K562 (cell line): ENCODE measurements around the gene TTL. TPM values are rescaled to one million over a fixed set of nuclear protein-coding genes. Genes with fewer than 3 reads are reported as not detected.

ENCODE experiments used
- ATAC-seq: fragments of 200-7000 bp; cut with Tn5 transposase; 3 replicates; pipeline ENCODE4 v1.9.1; 2020; ENCODE audit warnings: moderate library complexity
- BruUV-seq: library from RNA; stranded (reverse); fragments of 400-500 nt; replicated peaks from 2 replicates; lab custom pipeline; 2021; lab: Mats Ljungman, UMichigan
- CTCF ChIA-PET: fragments of 300-600 bp; formaldehyde crosslinking; extraction: SDS; loops from one replicate; lab custom pipeline; 2021; ENCODE audit warnings: low intra/inter-chr PET ratio; lab: Yijun Ruan, JAX
- POLR2A ChIA-PET: fragments of 300-600, 350-650 bp; sonication (Branson Sonifier 250); formaldehyde crosslinking; extraction: SDS; loops from one replicate; lab custom pipeline; 2021; ENCODE audit warnings: antibody characterized with exemption, inconsistent platforms; lab: Yijun Ruan, JAX
- DNase-seq, 4 experiments: peaks; one replicate each; pipeline versions ENCODE4 v3.0.0 to v3.0.0-alpha.2; 2011 to 2018; ENCODE audit warnings: low spot score in 3 of 4, mixed read lengths in 3 of 4; ENCODE audit errors: extremely low read depth in 1 of 4
- FAIRE-seq: peaks from 2 replicates; lab custom pipeline; 2011; peaks lifted over from hg19 to GRCh38; lab: Jason Lieb, UNC
- H2AFZ ChIP-seq: 2 replicates; pipeline ENCODE4 v1.6.0; 2011; ENCODE audit warnings: low read depth, low read length, control low read depth, inconsistent platforms
- H3K27ac ChIP-seq: fragments of 200-600 bp; 3 replicates; pipeline ENCODE4 v1.8.0; 2011; ENCODE audit warnings: low read depth, mild to moderate bottlenecking, control low read depth, inconsistent platforms, low read length, moderate library complexity, mixed read lengths; ENCODE audit errors: extremely low read depth
- H3K27me3 ChIP-seq, 2 experiments: fragments of 300-600 bp in 1 of 2; 2 replicates in 1 of 2; 3 replicates in 1 of 2; pipeline versions ENCODE4 v1.6.0 to v1.8.0; 2011; ENCODE audit warnings: inconsistent platforms in 2 of 2, low read length in 2 of 2, mild to moderate bottlenecking in 1 of 2, mixed read lengths in 1 of 2, moderate library complexity in 1 of 2; ENCODE audit not compliant: control insufficient read depth in 2 of 2, insufficient read depth in 2 of 2
- H3K36me3 ChIP-seq: fragments of 300-600 bp; 3 replicates; pipeline ENCODE4 v1.8.0; 2011; ENCODE audit warnings: mild to moderate bottlenecking, low read length, inconsistent platforms; ENCODE audit not compliant: control insufficient read depth, insufficient read depth
- H3K4me1 ChIP-seq, 2 experiments: fragments of 200-600 bp in 1 of 2; replicated peaks in 1 of 2; 2 replicates in 1 of 2; 3 replicates in 1 of 2; pipeline versions ENCODE4 v1.5.1 to v1.8.0; 2011; ENCODE audit warnings: inconsistent platforms in 2 of 2, low read length in 2 of 2, mild to moderate bottlenecking in 1 of 2, mixed read lengths in 1 of 2, moderate library complexity in 1 of 2; ENCODE audit not compliant: control insufficient read depth in 2 of 2, insufficient read depth in 2 of 2
- H3K4me2 ChIP-seq: 2 replicates; pipeline ENCODE4 v1.6.1; 2011; ENCODE audit warnings: low read length, control low read depth, inconsistent platforms, mixed read lengths; ENCODE audit not compliant: insufficient read depth
- H3K4me3 ChIP-seq: fragments of 200-600 bp; sonication (generic), shearing (Covaris generic); 2 replicates; pipeline ENCODE4 v1.5.1; 2016; ENCODE audit warnings: control low read depth, inconsistent platforms
- H3K79me2 ChIP-seq: fragments of 200-600 bp; 3 replicates; pipeline ENCODE4 v1.8.0; 2011; ENCODE audit warnings: low read length, inconsistent platforms; ENCODE audit not compliant: control insufficient read depth, insufficient read depth
- H3K9ac ChIP-seq, 2 experiments: 2 replicates each; pipeline versions ENCODE4 v1.6.0 to v1.6.1; 2011; ENCODE audit warnings: low read depth in 2 of 2, low read length in 2 of 2, control low read depth in 1 of 2, inconsistent platforms in 1 of 2, mild to moderate bottlenecking in 1 of 2, mixed read lengths in 1 of 2; ENCODE audit not compliant: insufficient read depth in 1 of 2
- H3K9me1 ChIP-seq: one replicate; pipeline ENCODE4 v1.6.0; 2011; ENCODE audit warnings: inconsistent platforms, mild to moderate bottlenecking, low read length, moderate library complexity; ENCODE audit not compliant: control insufficient read depth, insufficient read depth
- H3K9me3 ChIP-seq: replicated peaks from 2 replicates; pipeline ENCODE4 v1.5.1; 2011; ENCODE audit warnings: low read depth, low read length, inconsistent platforms; ENCODE audit not compliant: control insufficient read depth, insufficient read depth
- H4K20me1 ChIP-seq: replicated peaks from 2 replicates; pipeline ENCODE4 v1.6.1; 2011; ENCODE audit warnings: low read length, inconsistent platforms, mixed read lengths; ENCODE audit not compliant: control insufficient read depth, insufficient read depth
- GABPB1 ChIP-seq: sonication (generic); formaldehyde crosslinking; IDR thresholded peaks from 2 replicates; pipeline ENCODE4 v1.8.0; 2022; ENCODE audit warnings: mild to moderate bottlenecking, missing genetic modification reagents
- PHF20 ChIP-seq: fragments of 450-650 bp; IDR thresholded peaks from 2 replicates; pipeline ENCODE4 v1.6.1; 2018; ENCODE audit not compliant: partially characterized antibody
- PHF21A ChIP-seq: fragments of 450-650 bp; IDR thresholded peaks from 2 replicates; pipeline ENCODE4 v1.6.1; 2017; ENCODE audit warnings: low read depth, borderline replicate concordance
- RBM39 ChIP-seq: fragments of 200-400 bp; formaldehyde crosslinking; optimal IDR thresholded peaks from 2 replicates; pipeline ENCODE3; 2018; ENCODE audit warnings: low read depth, low read length
- TCFL5 ChIP-seq: fragments of 250-450 bp; sonication (Bioruptor Pico); conservative IDR thresholded peaks from 2 replicates; pipeline ENCODE4 v1.6.1; 2021; ENCODE audit warnings: mild to moderate bottlenecking, moderate library complexity, matching md5 sums
- ZNF165 ChIP-seq: fragments of 250-450 bp; sonication (Bioruptor Pico); IDR thresholded peaks from 2 replicates; pipeline ENCODE4 v1.4.0; 2020; ENCODE audit warnings: borderline replicate concordance
- ZNF584 ChIP-seq: fragments of 200-800 bp; sonication (Bioruptor generic); IDR thresholded peaks from 2 replicates; pipeline ENCODE4 v1.6.1; 2016; ENCODE audit warnings: low read depth, mild to moderate bottlenecking, missing genetic modification characterization, missing compliant biosample characterization
- ZNF717 ChIP-seq: fragments of 250-450 bp; sonication (Bioruptor Pico); IDR thresholded peaks from 2 replicates; pipeline ENCODE4 v1.5.0; 2021
- WGBS: fragments of 100-300 bp; shearing (Covaris generic); methylation state at CpG from one replicate; pipeline ENCODE4 v1.1.6; 2016; ENCODE audit warnings: low coverage, mixed read lengths; ENCODE audit not compliant: insufficient coverage; ENCODE audit errors: missing lambda C conversion rate; 5-methylcytosine and 5-hydroxymethylcytosine counted together
- in situ Hi-C: fragments of 300-500 bp; cut with MboI; formaldehyde crosslinking; loops from 4 replicates; pipeline ENCODE4 v1.15.0; 2018; ENCODE audit warnings: inconsistent platforms, mixed read lengths
- intact Hi-C: fragments of 100-400 bp; cut with micrococcal nuclease; formaldehyde crosslinking; loops from 2 replicates; pipeline ENCODE4 v1.14.2; 2022
- polyA plus RNA-seq, 8 experiments: library from polyadenylated mRNA; depleted of rRNA in 4 of 8; stranded (reverse) in 5 of 8; unstranded in 3 of 8; fragments of >200 nt; fragmentation: Nextera tagmentation in 2 of 8; fragmentation: Illumina TruSeq in 1 of 8; extraction: Ambion mirVana in 2 of 8; extraction: Trizol in 1 of 8; gene quantifications; 2 replicates each; pipeline versions ENCODE4 v1.2.1 to v1.2.3, GENCODE V29; 2011 to 2014; ENCODE audit warnings: inconsistent platforms in 1 of 8, missing spikeins in 1 of 8
- total RNA-seq, 7 experiments: library from RNA; depleted of rRNA in 6 of 7; stranded (reverse); fragments of >200 nt in 6 of 7; fragmentation: Illumina TruSeq in 2 of 7; extraction: Trizol in 2 of 7; gene quantifications; 2 replicates each; pipeline versions ENCODE4 v1.2.1 to v1.2.3, GENCODE V29; 2011 to 2021; ENCODE audit warnings: low replicate concordance in 1 of 7
- TF ChIP-seq, protein P1 (sequence below): fragments of 450-650 bp; IDR thresholded peaks from 2 replicates; pipeline ENCODE4 v1.6.1; 2018; ENCODE audit not compliant: partially characterized antibody

Gene TTL
- total and polyA plus RNA-seq, 9 of the 15 experiments (the other 6 are each of a cell fraction or from before 2014, with no cell fraction given): 9.4 to 54.4 (median 34.9) TPM

GRCh38 chr2:112486895-112487294 lies 4.9 kb downstream of the TTL start:
- peaks cover 9 to 20% of the 10 kb centered on the region in 2 experiments; a peak in 4 of 5 replicates for H3K4me1 ChIP-seq
- peaks cover 49% of the 10 kb centered on the region for H3K36me3 ChIP-seq
- ATAC-seq (no peak), DNase-seq (peak in 1 of 4 experiments; percentile 3), FAIRE-seq (no peak)
- H3K27ac ChIP-seq: no peak overlapping the region
- no peaks in the 10 kb centered on the region for H3K9me1 ChIP-seq
- no peaks in the 10 kb centered on the region for H3K9me3 ChIP-seq
- no peaks in the 10 kb centered on the region for H4K20me1 ChIP-seq
- no peak overlapping the region for H3K4me2 ChIP-seq
- TF ChIP-seq ZNF717: no peak
- no peak for TF ChIP-seq ZNF584 (CRISPR knock-in tag)
- TF ChIP-seq ZNF165: no peak
- TF ChIP-seq GABPB1 (CRISPR knock-in tag): no peak
- no peak for TF ChIP-seq TCFL5 (CRISPR knock-in tag)
- TF ChIP-seq, protein P1, sequence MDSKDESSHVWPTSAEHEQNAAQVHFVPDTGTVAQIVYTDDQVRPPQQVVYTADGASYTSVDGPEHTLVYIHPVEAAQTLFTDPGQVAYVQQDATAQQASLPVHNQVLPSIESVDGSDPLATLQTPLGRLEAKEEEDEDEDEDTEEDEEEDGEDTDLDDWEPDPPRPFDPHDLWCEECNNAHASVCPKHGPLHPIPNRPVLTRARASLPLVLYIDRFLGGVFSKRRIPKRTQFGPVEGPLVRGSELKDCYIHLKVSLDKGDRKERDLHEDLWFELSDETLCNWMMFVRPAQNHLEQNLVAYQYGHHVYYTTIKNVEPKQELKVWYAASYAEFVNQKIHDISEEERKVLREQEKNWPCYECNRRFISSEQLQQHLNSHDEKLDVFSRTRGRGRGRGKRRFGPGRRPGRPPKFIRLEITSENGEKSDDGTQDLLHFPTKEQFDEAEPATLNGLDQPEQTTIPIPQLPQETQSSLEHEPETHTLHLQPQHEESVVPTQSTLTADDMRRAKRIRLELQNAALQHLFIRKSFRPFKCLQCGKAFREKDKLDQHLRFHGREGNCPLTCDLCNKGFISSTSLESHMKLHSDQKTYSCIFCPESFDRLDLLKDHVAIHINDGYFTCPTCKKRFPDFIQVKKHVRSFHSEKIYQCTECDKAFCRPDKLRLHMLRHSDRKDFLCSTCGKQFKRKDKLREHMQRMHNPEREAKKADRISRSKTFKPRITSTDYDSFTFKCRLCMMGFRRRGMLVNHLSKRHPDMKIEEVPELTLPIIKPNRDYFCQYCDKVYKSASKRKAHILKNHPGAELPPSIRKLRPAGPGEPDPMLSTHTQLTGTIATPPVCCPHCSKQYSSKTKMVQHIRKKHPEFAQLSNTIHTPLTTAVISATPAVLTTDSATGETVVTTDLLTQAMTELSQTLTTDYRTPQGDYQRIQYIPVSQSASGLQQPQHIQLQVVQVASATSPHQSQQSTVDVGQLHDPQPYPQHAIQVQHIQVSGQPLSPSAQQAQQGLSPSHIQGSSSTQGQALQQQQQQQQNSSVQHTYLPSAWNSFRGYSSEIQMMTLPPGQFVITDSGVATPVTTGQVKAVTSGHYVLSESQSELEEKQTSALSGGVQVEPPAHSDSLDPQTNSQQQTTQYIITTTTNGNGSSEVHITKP: no peak
- no peak for TF ChIP-seq PHF20
- TF ChIP-seq RBM39: no peak
- no peak for TF ChIP-seq PHF21A
- ChIA-PET CTCF (no interaction called here), POLR2A (no interaction called here)
- 78% methylated on average over 5 of the region's 5 CpGs for WGBS
- H2AFZ ChIP-seq: no peak overlapping the region
- H3K27me3 ChIP-seq: no peaks in the 10 kb centered on the region; a peak in 1 of 5 replicates
- intact Hi-C loops: loop anchor here (10.0 kb wide), 2 partner anchors 238 to 602 kb away; partner anchors contain the start of genes ANAPC1 and NT5DC4
- peaks cover 66% of the 10 kb centered on the region for H3K79me2 ChIP-seq
- in situ Hi-C loops: loop anchor here (25.0 kb wide), 1 partner anchor 225 kb away; the partner anchor contains the start of gene ZC3H8
- no peak overlapping the region for H3K4me3 ChIP-seq
- H3K9ac ChIP-seq: no peak overlapping the region
- no TSS peak for BruUV-seq
